Naive thymus-derived CD4-positive, alpha-beta T cell (primary cell): ENCODE measurements around the gene SERPIND1. TPM values are rescaled to one million over a fixed set of nuclear protein-coding genes. Genes with fewer than 3 reads are reported as not detected.

ENCODE experiments used
- ATAC-seq: fragments of 150-1000 bp; cut with Tn5 transposase; 2 replicates; pipeline ENCODE4 v1.10.0; 2021; ENCODE audit warnings: mild to moderate bottlenecking, moderate library complexity
- CTCF ChIA-PET: fragments of 350-600 bp; sonication (Branson Sonifier 250); formaldehyde crosslinking; loops from one replicate; lab custom pipeline; 2021; ENCODE audit warnings: antibody characterized with exemption; lab: Charles Lee
- POLR2A ChIA-PET: fragments of 350-600 bp; sonication (Branson Sonifier 250); formaldehyde crosslinking; loops from one replicate; lab custom pipeline; 2021; ENCODE audit warnings: antibody characterized with exemption, inconsistent platforms; lab: Charles Lee
- DNase-seq, 9 donors: peaks; one replicate each; pipeline versions ENCODE4 v3.0.0 to v3.0.0-alpha.2; 2020 to 2022; ENCODE audit warnings: mixed read lengths in 1 of 9
- H3K27ac ChIP-seq: one replicate; pipeline ENCODE4 v1.7.0; 2013; ENCODE audit warnings: mild to moderate bottlenecking, low read depth, low read length, moderate library complexity
- H3K27me3 ChIP-seq, 2 donors: one replicate each; pipeline ENCODE4 v1.7.0; 2013; ENCODE audit warnings: low read length in 2 of 2, mild to moderate bottlenecking in 2 of 2, moderate library complexity in 2 of 2; ENCODE audit not compliant: control insufficient read depth in 2 of 2, insufficient read depth in 2 of 2
- H3K36me3 ChIP-seq, 3 experiments: 1 replicate in 2 of 3; 2 replicates in 1 of 3; pipeline ENCODE4 v1.7.0; 2013; ENCODE audit warnings: low read length in 3 of 3, mild to moderate bottlenecking in 3 of 3, moderate library complexity in 1 of 3; ENCODE audit not compliant: insufficient read depth in 3 of 3, control insufficient read depth in 2 of 3
- H3K4me1 ChIP-seq, 2 donors: one replicate each; pipeline ENCODE4 v1.7.0; 2013; ENCODE audit warnings: low read length in 2 of 2, mild to moderate bottlenecking in 2 of 2, moderate library complexity in 1 of 2; ENCODE audit not compliant: control insufficient read depth in 2 of 2, insufficient read depth in 2 of 2
- H3K4me3 ChIP-seq: 2 replicates; pipeline ENCODE4 v1.7.0; 2013; ENCODE audit warnings: mild to moderate bottlenecking, low read length
- H3K9me3 ChIP-seq, 3 experiments: 1 replicate in 2 of 3; 2 replicates in 1 of 3; pipeline ENCODE4 v1.7.0; 2013; ENCODE audit warnings: low read length in 3 of 3; ENCODE audit not compliant: control insufficient read depth in 2 of 3
- H3K27ac Mint-ChIP-seq, 9 donors: one replicate each; pipeline ENCODE4 v1.8.0; 2020 to 2022; ENCODE audit warnings: mixed read lengths in 9 of 9, mild to moderate bottlenecking in 8 of 9, moderate library complexity in 5 of 9, inconsistent platforms in 2 of 9
- H3K27me3 Mint-ChIP-seq, 5 donors: one replicate each; pipeline ENCODE4 v1.8.0; 2021 to 2022; ENCODE audit warnings: mixed read lengths in 5 of 5, mild to moderate bottlenecking in 1 of 5
- H3K36me3 Mint-ChIP-seq, 5 donors: one replicate each; pipeline ENCODE4 v1.8.0; 2020 to 2022; ENCODE audit warnings: mixed read lengths in 5 of 5, mild to moderate bottlenecking in 3 of 5, inconsistent platforms in 1 of 5
- H3K4me1 Mint-ChIP-seq, 7 donors: one replicate each; pipeline ENCODE4 v1.8.0; 2020 to 2022; ENCODE audit warnings: mixed read lengths in 7 of 7, mild to moderate bottlenecking in 3 of 7, inconsistent platforms in 1 of 7
- H3K4me3 Mint-ChIP-seq, 10 donors: one replicate each; pipeline ENCODE4 v1.8.0; 2020 to 2022; ENCODE audit warnings: mild to moderate bottlenecking in 10 of 10, mixed read lengths in 10 of 10, moderate library complexity in 6 of 10, inconsistent platforms in 2 of 10
- H3K9me3 Mint-ChIP-seq, 11 donors: one replicate each; pipeline ENCODE4 v1.8.0; 2020 to 2022; ENCODE audit warnings: mixed read lengths in 11 of 11, mild to moderate bottlenecking in 4 of 11, inconsistent platforms in 1 of 11, moderate library complexity in 1 of 11
- intact Hi-C, 2 donors: fragments of 100-400 bp; cut with micrococcal nuclease; formaldehyde crosslinking; loops; one replicate each; pipeline ENCODE4 v1.15.1; 2023
- polyA plus RNA-seq, 2 donors: library from polyadenylated mRNA; unstranded; fragments of 300-500 nt; fragmentation: Illumina TruSeq; gene quantifications; one replicate each; pipeline ENCODE4 v1.2.3, GENCODE V29; 2021
- total RNA-seq, 6 experiments: library from RNA in 5 of 6; stranded (reverse) in 5 of 6; gene quantifications; 1 replicate in 5 of 6; 2 replicates in 1 of 6; pipeline ENCODE4 v1.2.3 and lab custom pipeline; 2021 to 2026

The SERPIND1 gene
- total and polyA plus RNA-seq, 7 experiments from 2014 or later, result 0.09 to 0.10 TPM; not detected in 5

DNA sequence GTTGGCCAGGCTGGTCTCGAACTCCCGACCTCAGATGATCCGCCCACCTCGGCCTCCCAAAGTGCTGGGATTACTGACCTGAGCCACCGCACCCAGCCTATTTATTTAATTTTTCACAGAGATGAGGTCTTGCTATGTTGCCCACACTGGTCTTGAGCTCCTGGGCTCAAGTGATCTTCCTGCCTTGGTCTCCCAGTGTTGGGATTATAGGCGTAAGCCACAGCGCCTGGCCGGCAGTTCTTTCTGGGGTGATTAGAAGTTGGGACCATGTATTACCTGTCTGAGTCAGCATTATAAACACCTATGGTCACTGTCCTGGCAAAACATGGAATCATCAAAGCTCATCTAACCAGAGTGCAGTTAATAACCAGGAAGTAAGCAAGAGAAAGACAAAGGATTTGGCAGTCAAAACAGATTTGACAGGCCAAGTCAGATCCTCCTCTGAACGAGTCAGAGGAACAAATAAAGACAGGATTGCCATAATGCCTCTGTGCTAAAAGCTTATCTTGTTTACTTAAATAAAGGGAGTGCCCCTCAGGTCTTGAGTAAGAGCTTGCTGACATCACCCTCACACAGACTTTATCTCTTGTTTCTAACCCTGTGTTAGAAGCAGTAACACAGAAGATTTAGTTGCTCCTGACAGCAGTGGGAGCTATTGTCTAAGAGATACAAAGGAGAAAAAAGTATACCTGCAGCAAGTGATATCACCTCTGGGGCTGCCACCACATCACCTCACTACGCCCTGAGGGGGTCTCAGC, 3.7 kb downstream of the SERPIND1 start:
- intact Hi-C loops, result no loop called here
- DNase-seq, result no peak
- H3K9me3 ChIP-seq, result no peaks in the 10 kb centered on the region
- no peaks in the 10 kb centered on the region for H3K27me3 Mint-ChIP-seq
- H3K4me1 Mint-ChIP-seq, result peaks cover 0 to 14% (median 0%) of the 10 kb centered on the region in 7 donors
- H3K27me3 ChIP-seq, result no peaks in the 10 kb centered on the region
- H3K4me3 ChIP-seq, result no peak overlapping the region
- H3K36me3 ChIP-seq, result peaks cover 0 to 24% (median 10%) of the 10 kb centered on the region in 3 experiments
- peak; percentile 59 for ATAC-seq
- no peak overlapping the region for H3K4me3 Mint-ChIP-seq
- POLR2A ChIA-PET, result no interaction called here
- CTCF ChIA-PET, result no interaction called here
- peaks cover 0 to 1% (median 0%) of the 10 kb centered on the region in 11 donors for H3K9me3 Mint-ChIP-seq
- H3K36me3 Mint-ChIP-seq, result peaks cover 0 to 19% (median 10%) of the 10 kb centered on the region in 5 donors
- no peaks in the 10 kb centered on the region for H3K4me1 ChIP-seq
- H3K27ac Mint-ChIP-seq, result no peak overlapping the region
- H3K27ac ChIP-seq, result no peak overlapping the region

DNA sequence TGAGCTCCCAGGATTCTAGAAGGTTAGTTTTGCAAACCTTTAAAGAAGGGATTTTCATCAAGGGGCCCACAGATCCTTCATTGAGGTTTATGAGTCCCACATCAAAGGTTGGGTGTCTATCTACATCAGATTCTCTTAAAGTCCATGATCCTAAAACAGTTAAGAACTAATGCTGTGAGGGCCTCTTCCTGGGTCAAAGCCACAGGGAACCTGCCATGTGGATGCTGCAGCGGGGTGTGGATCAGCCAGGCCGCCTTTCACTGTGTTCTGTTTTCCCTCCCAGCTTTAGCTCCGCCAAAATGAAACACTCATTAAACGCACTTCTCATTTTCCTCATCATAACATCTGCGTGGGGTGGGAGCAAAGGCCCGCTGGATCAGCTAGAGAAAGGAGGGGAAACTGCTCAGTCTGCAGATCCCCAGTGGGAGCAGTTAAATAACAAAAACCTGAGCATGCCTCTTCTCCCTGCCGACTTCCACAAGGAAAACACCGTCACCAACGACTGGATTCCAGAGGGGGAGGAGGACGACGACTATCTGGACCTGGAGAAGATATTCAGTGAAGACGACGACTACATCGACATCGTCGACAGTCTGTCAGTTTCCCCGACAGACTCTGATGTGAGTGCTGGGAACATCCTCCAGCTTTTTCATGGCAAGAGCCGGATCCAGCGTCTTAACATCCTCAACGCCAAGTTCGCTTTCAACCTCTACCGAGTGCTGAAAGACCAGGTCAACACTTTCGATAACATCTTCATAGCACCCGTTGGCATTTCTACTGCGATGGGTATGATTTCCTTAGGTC, 5.3 kb downstream of the SERPIND1 start:
- H3K36me3 Mint-ChIP-seq, result peaks cover 0 to 19% (median 10%) of the 10 kb centered on the region in 5 donors
- H3K27ac Mint-ChIP-seq, result peak overlapping the region in 2 of 9 donors; percentile 16 to 79
- DNase-seq (no peak), ATAC-seq (no peak)
- intact Hi-C loops, result no loop called here
- H3K4me1 Mint-ChIP-seq, result peaks cover 0 to 14% (median 0%) of the 10 kb centered on the region in 7 donors
- no peak overlapping the region for H3K4me3 ChIP-seq
- no peaks in the 10 kb centered on the region for H3K9me3 ChIP-seq
- H3K9me3 Mint-ChIP-seq, result peaks cover 0 to 1% (median 0%) of the 10 kb centered on the region in 11 donors
- no peaks in the 10 kb centered on the region for H3K27me3 Mint-ChIP-seq
- peaks cover 0 to 26% (median 3%) of the 10 kb centered on the region in 3 experiments for H3K36me3 ChIP-seq
- H3K4me1 ChIP-seq, result no peaks in the 10 kb centered on the region
- CTCF ChIA-PET, result no interaction called here
- POLR2A ChIA-PET, result no interaction called here
- no peaks in the 10 kb centered on the region for H3K27me3 ChIP-seq
- no peak overlapping the region for H3K27ac ChIP-seq
- H3K4me3 Mint-ChIP-seq, result no peak overlapping the region

DNA sequence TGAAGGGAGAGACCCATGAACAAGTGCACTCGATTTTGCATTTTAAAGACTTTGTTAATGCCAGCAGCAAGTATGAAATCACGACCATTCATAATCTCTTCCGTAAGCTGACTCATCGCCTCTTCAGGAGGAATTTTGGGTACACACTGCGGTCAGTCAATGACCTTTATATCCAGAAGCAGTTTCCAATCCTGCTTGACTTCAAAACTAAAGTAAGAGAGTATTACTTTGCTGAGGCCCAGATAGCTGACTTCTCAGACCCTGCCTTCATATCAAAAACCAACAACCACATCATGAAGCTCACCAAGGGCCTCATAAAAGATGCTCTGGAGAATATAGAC, 5.9 kb downstream of the SERPIND1 start:
- Histone ChIP-seq H3K27me3 (no peaks in the 10 kb centered on the region), H3K9me3 (no peaks in the 10 kb centered on the region), H3K4me1 (no peaks in the 10 kb centered on the region), H3K4me3 (no peak overlapping the region), H3K36me3 (peaks cover 0 to 26% (median 3%) of the 10 kb centered on the region in 3 experiments), H3K27ac (no peak overlapping the region)
- CTCF ChIA-PET, result interaction anchor here (0.6 kb wide), 1 partner anchor 12 kb away, joined by 3 read pairs; no protein-coding TSS in a partner anchor
- ATAC-seq (no peak), DNase-seq (no peak)
- no peak overlapping the region for H3K27ac Mint-ChIP-seq
- H3K9me3 Mint-ChIP-seq, result peaks cover 0 to 1% (median 0%) of the 10 kb centered on the region in 11 donors
- H3K27me3 Mint-ChIP-seq, result no peaks in the 10 kb centered on the region
- intact Hi-C loops, result no loop called here
- POLR2A ChIA-PET, result no interaction called here
- no peak overlapping the region for H3K4me3 Mint-ChIP-seq
- peaks cover 0 to 19% (median 10%) of the 10 kb centered on the region in 5 donors for H3K36me3 Mint-ChIP-seq
- H3K4me1 Mint-ChIP-seq, result peaks cover 0 to 14% (median 0%) of the 10 kb centered on the region in 7 donors

DNA sequence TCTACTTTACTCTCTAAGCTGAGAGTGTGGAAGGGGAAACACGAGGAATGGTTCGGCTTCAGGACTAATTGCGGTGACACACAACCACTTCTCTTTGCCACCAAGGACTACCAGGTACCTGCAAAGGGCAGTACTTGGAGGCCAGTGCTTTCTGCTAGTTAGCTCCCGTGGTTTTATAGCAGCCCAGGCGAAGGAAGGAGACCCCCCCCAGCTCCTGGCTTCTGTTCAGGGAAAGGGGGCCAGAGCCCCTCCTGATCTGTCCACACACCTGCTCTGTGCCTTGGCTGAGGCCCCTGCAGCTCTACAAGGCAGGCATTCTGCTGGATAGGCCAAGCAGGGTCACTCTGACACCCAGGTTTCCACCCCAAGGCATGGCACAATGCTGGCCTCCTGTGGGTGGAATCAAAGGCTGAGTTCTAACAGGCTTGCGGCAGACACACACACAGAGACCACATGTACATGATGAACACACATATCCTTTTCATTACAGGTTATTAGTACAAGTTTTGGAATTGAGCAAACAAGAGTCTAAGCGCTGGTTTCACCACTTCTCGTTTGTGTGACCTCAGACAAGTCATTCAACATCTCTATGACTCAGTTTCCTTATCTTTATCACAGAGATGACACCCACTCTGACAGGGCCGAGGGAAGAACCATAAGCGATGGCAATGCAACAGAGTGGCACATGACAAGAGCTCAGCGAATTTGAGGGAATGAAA, 7.5 kb downstream of the SERPIND1 start:
- Histone ChIP-seq H3K4me1 (no peaks in the 10 kb centered on the region), H3K9me3 (no peaks in the 10 kb centered on the region), H3K27me3 (no peaks in the 10 kb centered on the region), H3K4me3 (no peak overlapping the region), H3K36me3 (peaks cover 0 to 32% (median 3%) of the 10 kb centered on the region in 3 experiments), H3K27ac (no peak overlapping the region)
- peak; percentile 66 for ATAC-seq
- no peak overlapping the region for H3K4me3 Mint-ChIP-seq
- DNase-seq, result no peak
- intact Hi-C loops, result no loop called here
- ChIA-PET CTCF (interaction anchor here (0.5 to 1.0 kb wide), 2 partner anchors 239 to 363 kb away, joined by 3 read pairs; no protein-coding TSS in a partner anchor), POLR2A (no interaction called here)
- peaks cover 0 to 23% (median 10%) of the 10 kb centered on the region in 5 donors for H3K36me3 Mint-ChIP-seq
- H3K9me3 Mint-ChIP-seq, result no peaks in the 10 kb centered on the region
- no peaks in the 10 kb centered on the region for H3K27me3 Mint-ChIP-seq
- peaks cover 0 to 14% (median 0%) of the 10 kb centered on the region in 7 donors for H3K4me1 Mint-ChIP-seq
- no peak overlapping the region for H3K27ac Mint-ChIP-seq

DNA sequence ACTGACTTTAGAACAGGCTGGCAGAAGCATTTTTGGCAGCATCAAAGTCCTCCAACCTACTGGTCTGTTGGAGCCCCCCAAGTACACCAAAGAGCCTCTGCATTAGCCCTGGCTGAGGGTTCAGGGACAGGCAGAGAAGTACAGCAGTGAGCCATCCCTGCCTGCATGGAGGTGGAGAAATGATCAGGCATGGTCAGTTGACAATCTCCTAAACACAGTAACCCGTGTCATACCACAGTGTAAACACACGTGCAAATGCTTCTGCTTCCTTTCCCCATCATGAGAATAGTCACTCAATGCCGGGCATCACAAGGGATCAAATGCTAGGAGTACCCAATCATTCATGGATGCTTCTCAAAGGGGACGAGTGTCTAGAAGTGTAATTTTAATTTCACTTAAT, 8.2 kb downstream of the SERPIND1 start:
- ATAC-seq (no peak), DNase-seq (no peak)
- peaks cover 0 to 14% (median 0%) of the 10 kb centered on the region in 7 donors for H3K4me1 Mint-ChIP-seq
- H3K36me3 Mint-ChIP-seq, result peaks cover 2 to 27% (median 10%) of the 10 kb centered on the region in 5 donors
- no peaks in the 10 kb centered on the region for H3K9me3 ChIP-seq
- ChIA-PET CTCF (no interaction called here), POLR2A (no interaction called here)
- H3K9me3 Mint-ChIP-seq, result no peaks in the 10 kb centered on the region
- peaks cover 0 to 33% (median 3%) of the 10 kb centered on the region in 3 experiments for H3K36me3 ChIP-seq
- no peaks in the 10 kb centered on the region for H3K27me3 Mint-ChIP-seq
- no peaks in the 10 kb centered on the region for H3K27me3 ChIP-seq
- no peak overlapping the region for H3K4me3 Mint-ChIP-seq
- H3K4me3 ChIP-seq, result no peak overlapping the region
- intact Hi-C loops, result no loop called here
- H3K27ac Mint-ChIP-seq, result peak overlapping the region in 1 of 9 donors; percentile 64
- no peaks in the 10 kb centered on the region for H3K4me1 ChIP-seq
- H3K27ac ChIP-seq, result no peak overlapping the region

DNA sequence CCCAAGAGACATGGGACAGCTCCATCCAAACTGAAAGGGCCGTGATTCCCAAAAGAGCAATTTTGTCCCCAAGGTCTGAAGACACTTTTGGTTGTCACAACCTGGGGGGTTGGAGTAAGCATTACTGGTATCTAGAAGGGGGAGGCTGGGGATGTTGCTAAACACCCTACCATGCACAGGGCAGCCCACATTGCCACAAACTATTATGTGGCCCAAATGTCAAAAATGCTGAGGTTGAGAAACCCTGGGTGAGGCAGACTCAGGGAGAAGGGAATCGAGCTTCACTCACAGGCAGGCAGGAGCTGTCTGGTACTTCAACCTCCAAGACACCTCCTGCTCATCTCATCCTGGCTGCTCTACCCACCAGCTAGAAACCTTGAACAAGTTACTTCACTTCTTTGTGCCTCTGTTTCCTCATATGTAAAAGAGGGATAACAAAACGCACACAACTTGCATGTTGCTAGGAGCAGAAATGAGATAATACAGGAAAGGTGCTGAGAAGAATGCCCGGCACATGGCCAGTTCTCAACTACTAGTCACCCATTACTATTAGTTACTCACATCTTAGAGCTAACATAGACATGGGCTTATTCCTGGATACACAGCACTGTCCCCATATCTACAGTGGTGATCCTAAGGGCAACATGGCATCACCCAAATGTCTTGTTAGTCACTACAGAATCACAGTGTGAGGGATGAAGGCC, 8.8 kb downstream of the SERPIND1 start:
- H3K4me3 Mint-ChIP-seq, result no peak overlapping the region
- no peak overlapping the region for H3K4me3 ChIP-seq
- peaks cover 2 to 30% (median 10%) of the 10 kb centered on the region in 5 donors for H3K36me3 Mint-ChIP-seq
- H3K27ac Mint-ChIP-seq, result peak overlapping the region in 1 of 9 donors; percentile 64
- H3K9me3 ChIP-seq, result no peaks in the 10 kb centered on the region
- H3K9me3 Mint-ChIP-seq, result no peaks in the 10 kb centered on the region
- DNase-seq (no peak), ATAC-seq (no peak)
- no peaks in the 10 kb centered on the region for H3K27me3 ChIP-seq
- H3K36me3 ChIP-seq, result peaks cover 5 to 40% (median 6%) of the 10 kb centered on the region in 3 experiments
- ChIA-PET CTCF (interaction anchor here (1.2 kb wide), 1 partner anchor 39 kb away, joined by 3 read pairs; no protein-coding TSS in a partner anchor), POLR2A (no interaction called here)
- peaks cover 0 to 14% (median 0%) of the 10 kb centered on the region in 7 donors for H3K4me1 Mint-ChIP-seq
- no peak overlapping the region for H3K27ac ChIP-seq
- no peaks in the 10 kb centered on the region for H3K4me1 ChIP-seq
- intact Hi-C loops, result no loop called here
- no peaks in the 10 kb centered on the region for H3K27me3 Mint-ChIP-seq
